RKO (cell line): ENCODE results near the gene DIP2C.
"Not testable (repeated sequence)": the region's sequence is repeated elsewhere in the genome, so short reads cannot be mapped to it uniquely, and the experiment has no call there.

Source experiments
- DNase-seq: peaks from one replicate; pipeline ENCODE4 v3.0.0-alpha.2; 2016; ENCODE audit warnings: low spot score

DIP2C gene

DNA sequence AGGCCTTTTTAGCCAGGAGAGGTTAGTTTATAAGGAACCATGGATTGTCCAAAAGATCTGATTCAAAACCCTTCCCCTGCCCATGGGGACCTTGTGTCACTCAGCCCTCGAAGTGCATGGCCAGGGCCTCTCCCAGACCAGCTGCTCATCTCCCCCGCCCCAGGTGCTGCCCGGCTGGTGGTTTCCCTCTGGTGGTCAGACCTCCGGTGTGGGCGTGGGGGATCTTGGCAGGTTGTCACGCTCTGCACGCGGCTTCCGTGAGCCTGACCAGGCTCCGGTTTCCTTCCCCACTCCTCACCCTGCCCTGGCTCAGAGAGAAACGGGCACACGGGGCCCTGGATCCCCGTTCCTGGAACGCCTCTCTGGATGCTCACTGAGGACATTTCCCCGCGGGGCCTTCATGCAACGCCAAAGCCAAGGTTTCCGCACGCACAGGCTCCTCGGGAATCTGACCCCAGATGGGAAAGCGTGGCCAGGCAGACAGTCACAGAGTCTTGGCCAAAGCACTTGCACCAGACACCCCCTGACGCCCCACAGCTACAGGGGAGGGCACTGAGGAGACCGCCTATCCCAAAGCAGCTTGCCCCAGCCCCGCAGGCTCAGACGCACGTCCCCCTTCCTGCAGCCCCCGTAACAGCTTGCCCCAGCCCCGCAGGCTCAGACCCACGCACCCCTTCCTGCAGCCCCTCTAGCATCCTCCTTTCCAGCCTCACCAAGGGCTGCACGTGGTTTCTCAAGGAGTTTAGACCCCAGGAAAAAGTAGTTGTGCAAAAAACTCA is 7.8 kb upstream of the DIP2C start:
- DNase-seq: no peak

DNA sequence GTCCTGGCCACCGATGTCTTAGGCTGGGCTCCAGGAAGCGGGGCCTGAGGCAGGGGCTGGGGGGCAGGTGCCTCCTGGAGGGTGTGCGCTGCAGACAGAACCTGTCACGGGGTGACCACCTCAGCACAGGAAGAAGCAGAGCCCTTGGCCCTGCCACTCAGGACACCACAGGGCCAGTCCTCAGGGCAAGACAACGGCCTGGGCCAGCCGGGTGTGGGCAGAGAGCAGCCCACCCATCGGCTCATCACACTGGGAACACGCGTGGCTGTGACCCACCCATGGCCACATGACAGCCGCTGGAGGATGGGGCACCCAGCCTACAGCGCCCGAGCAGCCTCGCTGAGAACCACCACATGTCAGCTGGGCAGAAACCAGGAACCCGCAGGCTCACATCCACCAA is 5.9 kb upstream of the DIP2C start:
- no peak for DNase-seq

DNA sequence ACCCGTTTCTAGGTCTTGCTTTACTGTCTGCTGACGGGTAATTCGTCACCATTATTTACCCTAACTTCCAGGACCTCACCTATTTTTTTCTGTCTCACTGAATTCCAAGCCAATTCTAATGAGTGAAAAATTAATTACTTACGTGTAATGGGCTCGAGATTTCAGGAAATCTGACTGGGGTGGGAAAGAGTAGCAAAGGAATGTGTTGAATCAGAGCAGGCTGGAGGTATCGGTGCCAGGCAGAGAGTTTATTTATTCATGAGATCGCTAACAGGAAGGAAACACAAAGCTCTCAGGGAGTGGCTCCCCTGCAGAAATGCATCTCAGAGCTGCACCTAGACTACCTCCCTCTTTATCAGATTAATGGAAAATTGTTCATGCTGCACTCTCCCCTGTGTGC is 4.0 kb upstream of the DIP2C start:
- no peak for DNase-seq

DNA sequence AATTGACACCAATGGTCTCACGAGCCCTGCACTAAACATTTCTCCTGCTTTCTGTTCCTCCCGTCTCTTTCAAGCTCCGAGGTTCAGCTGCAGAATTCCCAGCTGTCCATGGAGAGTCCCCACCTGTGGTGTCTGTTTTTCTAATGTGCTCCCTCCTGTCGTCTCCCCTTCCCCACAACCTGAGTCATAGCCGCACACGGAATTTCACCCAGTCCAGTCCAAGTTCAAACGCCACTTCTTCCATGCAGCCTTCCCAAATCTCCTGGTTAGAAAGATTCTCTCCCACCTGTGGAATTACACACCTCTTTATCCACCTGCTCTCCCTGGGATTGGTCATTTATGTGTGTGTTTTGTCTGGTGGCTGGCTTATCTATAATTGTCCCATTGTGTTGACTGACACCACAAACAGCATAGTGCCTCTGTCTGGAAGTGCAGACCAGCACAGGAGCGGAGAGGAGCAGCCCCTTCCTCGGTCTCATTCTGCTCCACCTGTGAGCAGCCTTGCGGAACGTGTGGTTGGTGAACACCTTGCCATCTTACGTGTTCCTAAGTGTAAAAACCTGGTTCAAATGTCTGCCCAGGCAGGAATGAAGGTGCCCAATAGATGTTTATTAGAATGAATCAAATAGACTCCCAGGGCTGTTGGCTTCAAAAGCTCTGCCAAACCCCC is 3.3 kb upstream of the DIP2C start:
- no peak for DNase-seq

DNA sequence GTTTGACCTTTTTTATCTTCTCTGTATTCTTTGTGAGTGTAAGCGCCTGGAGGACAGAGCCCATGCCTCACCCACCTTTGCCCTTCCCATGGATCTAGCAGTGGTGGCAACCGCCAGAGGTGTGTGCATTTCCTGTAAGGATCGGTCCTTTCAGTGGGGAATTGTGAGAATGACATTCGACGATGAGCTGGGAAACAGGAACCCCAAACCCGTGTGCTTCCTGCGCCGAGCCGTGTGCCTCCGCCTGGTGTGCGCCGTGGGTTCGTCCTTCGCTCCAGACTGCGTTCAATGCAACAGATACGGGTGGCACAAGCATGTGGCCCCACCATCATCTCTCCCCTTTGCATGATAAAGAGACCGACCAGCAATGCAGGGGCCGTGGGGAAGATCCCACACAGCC is 1.7 kb upstream of the DIP2C start:
- no peak for DNase-seq

DNA sequence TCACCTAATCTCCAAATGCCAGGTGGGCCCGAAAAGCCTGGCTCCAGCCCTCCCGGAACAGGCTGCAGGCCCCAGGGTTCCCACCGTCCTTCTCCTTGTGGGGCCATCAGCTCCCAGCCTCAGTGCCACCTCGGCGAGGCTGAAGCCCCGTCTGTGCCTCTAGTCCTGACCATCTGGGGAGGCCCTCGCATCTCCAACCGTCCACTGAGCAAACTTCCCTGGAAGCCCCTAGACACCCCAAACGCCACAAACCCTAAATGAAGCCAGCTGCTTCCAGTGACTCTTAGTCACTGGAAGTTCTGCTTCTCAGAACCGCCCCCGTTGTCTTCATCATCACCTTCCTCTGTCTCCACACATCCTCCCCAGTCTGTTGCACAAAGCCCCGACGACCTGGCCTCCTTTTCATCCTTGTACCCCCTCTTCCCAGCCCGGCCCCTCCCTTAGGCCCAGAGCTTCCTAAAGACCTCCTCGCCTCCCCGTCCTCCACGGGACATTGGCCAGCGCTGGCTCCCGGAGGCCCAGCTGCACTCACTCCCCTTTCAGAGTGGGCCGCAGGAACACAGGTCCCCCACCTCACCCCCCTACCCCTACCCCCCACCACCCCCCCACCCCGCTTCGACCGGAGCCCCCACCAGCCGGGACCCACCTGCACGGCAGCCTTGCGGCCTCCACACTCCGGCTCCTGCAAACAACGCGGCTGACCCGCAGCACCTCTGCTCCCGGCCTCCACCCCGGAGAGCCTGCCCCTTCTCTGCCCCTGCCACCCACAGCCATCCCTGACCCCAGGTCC is 1.1 kb upstream of the DIP2C start:
- DNase-seq: no peak

DNA sequence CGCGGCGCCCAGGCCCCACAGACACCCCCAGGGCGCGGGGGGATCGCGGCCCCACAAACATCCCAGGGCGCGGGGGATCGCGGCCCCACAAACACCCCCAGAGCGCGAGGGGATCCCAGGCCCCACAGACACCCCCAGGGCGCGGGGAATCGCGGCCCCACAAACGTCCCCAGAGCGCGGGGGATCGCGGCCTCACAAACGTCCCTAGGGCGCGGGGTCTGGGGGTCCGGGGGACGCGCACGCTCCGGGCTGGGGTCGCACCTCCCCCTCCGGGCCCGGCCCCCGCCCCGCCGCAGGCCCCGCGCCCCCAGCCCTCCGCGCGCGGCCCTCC is 382 bp downstream of the DIP2C start:
- no peak for DNase-seq

DNA sequence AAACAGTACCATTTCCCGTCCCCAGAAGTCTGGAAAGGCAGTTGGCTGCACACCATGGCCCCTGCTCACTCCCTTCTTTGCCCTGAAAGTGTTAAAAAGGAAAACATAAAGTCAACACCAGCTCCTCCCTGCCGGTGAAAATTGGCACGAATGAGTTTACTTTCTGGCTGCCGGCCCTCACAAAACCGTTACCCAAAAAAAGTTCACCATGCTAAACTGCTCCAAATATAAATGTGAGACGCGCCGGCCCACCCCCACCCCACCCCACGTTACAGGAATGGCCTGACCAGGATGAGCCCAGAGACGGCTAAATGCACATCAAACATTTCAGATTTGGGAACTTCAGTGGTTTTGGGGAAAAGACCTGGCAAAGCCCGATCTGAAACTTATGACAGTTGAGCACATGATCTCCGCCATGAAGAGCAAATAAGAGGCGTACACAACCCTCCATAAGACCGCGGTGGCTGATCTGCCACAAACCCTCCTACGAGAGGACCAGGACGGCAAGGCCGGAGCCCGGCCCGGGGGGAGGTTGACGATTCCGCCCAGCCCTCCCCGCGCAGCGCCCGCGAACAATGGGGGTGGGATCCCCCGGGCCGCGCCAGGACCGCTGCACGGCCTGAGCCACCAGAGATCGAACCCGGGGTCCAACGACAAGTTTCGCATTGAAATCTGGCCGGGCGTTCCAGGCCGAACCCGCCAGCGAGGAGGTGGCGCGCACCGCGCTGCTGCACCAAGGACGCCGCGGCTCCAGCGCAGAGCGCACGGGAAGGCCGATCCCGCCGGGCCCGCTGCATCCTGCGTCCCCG is 952 bp downstream of the DIP2C start:
- peak; percentile 66 for DNase-seq

DNA sequence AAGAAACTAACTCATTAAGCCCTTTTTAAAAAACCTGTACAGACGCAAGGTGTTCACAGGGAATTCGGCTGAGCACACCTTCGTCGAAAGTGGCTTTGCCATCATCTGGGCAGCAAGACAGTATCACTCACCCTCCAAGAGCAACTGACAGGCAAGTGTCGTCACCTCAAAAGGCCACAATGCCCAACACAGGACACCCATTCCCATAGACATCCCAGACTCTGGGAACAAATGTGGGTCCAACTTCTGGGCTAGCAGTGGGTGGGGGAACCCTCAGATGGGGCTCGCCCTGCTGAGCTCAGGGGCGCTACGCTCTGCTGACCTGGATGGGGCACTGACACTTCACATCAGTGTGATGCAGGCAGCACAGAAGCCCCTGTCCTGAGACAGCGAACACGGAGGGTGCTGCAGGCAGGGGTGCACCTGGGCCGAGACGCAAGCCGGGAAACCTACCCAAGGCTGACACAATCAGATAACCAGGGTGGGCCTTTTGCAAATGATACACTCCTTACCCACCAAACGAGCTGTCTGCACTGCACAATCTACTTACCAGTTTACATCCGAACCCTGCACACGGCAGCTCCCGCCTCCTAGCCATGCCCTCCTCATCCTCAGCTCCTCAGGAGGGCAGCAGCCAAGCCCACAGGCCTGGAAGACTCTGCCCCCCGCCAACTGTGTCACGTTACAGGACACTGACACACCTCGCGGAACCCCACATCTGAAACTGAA is 1.7 kb downstream of the DIP2C start:
- no peak for DNase-seq

DNA sequence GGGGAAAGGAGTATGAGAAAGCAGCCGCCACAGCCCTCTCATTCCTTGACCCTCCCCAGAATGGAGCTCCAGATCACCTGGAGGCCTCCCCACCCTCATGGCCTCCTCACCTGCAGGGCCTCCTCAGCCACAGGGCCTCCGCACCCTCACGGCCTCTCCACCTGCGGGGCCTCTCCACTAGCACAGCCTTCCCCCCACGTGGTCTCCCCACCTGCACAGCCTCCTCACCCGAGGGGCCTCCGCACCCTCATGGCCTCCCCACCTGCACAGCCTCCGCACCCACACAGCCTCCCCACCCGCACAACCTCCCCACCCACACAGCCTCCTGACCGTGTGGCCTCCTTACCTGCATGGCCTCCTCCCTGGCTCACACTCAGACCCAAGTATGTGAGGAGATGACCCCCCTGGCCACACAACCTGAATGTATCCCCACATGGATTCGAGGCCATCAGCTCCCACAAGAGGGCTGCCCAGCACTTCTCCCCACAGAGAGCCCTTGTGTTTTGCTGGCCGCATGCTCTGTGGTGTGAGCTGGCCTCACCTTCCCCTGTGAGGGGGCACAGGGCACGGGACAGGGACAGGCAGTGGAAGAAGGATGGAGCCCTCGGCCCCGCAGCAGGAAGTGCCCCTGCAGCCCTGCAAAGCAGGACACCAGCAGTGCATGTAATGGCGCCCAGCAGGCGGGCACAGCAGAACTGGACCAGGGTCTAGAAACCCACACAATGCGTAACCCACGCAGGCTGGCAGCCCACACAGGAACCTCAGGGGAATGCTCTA is 3.1 kb downstream of the DIP2C start:
- no peak for DNase-seq

DNA sequence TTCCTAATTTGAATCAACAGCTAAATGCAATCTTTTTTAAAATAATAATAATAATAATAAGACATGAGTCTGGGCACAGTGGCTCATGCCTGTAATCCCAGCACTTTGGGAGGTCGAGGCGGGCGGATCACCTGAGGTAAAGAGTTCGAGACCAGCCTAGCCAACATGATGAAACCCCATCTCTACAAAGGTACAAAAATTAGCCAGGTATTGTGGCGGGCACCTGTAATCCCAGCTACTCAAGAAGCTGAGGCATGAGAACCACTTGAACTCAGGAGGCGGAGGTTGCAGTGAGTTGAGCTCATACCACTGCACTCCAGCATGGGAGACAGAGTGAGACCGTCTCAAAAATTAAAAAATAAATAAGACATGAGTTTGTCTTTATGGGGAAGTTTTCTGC is 3.9 kb downstream of the DIP2C start:
- no peak for DNase-seq

DNA sequence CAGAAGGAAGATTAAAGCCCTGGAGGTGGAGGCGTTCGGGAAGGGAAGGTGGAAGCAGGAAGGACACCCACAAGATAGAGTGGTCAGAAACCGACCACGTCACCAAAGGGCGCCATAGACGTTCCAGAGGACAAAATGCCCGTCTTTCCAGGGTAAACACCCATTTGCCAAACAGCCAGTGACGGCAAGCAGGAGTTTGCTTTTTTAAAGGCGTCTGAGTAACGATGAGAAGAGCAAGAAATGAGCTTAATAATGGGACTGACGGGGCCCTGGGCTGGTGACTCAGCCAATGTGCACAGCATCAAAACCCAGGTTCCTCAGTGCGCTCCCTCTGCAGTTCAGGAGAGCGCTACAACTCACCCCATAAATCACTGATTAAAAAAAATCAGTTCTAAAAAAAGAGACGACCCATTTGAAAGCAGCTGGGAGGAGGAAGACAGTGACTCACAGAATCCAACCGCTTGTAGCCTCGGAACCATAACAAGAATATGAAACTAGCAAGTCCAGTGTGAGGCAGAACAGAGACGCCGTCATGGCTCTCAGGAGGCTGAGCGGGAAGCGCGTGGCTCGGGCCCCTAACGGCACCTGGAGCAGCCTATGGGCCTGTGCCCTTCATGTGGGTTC is 5.9 kb downstream of the DIP2C start:
- DNase-seq: peak; percentile 100

DNA sequence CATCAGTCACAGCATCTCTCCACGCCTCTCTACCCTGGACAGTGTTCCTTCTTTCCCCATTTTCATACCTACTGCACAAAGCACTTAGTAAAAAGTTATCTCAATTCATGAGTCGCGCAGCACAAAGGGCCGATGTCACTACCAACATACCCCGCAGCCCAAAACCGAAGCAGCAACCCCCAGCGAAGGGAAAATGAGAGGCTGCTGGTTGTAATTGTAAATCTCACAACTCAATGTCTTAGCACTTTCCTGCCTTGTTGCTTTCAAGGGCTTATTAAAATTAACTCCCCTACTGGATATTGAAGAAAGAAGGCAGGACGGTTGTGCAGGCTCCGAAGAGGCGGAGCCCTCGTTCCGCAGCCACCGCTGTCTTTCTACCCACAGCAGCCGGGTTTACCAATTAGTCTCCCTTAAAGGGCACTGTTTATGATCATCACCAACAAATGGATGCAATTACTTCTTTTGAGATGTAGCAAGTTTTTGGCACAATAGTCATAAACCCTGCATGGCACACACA is 6.5 kb downstream of the DIP2C start:
- DNase-seq: no peak

DNA sequence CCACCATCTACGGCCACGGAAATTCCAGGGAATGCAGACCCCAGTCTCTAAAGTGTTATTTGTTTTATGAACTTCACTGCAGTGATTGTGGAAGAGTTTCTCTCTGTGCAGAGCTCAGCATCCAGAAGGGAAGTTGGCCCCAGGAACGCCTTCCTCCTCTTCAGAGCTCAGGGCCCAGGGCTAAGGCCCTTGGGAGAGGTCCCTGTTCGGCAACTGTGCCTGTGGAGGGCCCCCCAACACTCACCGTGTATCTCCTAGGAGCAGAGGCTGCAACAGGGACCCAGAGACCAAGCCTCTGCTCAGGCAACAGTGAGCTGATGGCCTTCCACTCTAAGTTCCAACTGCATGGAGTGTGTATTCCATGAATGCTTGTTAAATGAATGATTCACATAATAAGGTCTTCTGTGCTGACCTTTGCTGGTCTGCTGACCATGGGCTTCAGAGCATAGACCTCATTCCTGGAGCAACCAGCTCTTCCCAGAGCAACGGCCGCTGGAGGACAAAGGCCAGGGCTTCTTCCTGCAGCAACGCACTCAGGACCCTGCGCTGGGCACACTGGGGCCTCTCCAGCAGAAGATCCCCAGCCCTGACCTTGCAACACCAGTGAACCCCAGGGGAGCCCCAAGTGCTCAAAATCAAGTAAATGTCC is 7.7 kb downstream of the DIP2C start:
- no peak for DNase-seq

DNA sequence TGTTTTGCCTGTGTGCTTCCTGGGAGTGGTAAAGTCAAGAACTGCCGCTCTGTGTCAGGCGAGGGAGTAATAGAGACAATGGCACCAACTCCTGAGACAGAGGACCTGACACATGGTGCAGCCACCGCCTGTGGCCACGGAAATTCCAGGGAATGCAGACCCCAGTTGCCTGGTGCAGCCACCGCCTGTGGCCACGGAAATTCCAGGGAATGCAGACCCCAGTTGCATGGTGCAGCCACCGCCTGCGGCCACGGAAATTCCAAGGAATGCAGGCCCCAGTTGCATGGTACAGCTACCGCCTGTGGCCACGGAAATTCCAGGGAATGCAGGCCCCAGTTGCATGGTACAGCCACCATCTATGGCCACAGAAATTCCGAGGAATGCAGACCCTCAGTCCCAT is 8.7 kb downstream of the DIP2C start:
- no peak for DNase-seq

DNA sequence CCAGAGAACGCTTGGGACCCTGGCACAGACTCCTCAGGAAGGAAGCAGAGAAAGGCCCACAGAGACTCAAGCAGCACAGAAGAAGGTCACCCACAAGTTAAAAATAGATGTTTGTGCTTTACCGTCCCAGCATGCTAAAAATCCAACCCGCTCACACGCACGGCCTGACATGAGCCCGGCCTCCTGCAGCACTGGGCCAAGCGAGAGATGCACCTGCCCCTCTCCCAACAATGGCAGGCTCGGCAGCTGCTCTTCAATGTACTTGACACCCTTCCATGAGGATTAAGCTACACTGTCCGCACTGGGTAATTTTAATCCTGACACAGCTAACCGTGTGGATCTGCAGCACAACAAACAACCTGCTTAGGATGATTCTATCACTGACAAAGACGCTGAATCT is 9.3 kb downstream of the DIP2C start:
- DNase-seq: no peak

DNA sequence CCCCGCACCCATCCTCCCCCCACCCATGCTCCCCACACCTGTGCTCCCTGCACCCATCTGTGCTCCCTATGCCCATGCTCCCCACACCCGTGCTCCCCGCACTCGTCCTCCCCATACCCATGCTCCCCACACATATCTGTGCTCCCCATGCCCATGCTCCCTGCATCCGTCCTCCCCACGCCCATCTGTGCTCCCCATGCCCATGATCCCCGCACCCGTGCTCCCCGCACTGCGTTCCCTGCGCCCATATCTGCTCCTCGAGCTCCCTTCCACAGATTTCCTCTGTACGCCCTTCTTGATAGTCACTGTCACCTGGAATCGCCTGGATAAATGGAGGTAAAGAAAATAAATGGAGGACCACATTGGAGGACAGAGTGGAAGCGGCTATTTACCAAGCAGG is 9.9 kb downstream of the DIP2C start:
- DNase-seq: no peak

DNA sequence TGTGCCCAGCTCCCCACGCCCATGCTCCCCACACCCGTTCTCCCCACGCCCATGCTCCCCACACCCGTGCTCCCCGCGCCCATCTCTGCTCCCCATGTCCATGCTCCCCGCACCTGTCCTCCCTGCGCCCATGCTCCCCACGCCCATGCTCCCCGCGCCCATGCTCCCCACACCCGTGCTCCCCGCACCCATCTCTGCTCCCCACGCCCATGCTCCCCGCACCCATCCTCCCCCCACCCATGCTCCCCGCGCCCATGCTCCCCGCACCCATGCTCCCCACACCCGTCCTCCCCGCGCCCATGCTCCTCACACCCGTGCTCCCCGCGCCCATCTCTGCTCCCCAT is 10.8 kb downstream of the DIP2C start:
- DNase-seq: not testable (repeated sequence)

DNA sequence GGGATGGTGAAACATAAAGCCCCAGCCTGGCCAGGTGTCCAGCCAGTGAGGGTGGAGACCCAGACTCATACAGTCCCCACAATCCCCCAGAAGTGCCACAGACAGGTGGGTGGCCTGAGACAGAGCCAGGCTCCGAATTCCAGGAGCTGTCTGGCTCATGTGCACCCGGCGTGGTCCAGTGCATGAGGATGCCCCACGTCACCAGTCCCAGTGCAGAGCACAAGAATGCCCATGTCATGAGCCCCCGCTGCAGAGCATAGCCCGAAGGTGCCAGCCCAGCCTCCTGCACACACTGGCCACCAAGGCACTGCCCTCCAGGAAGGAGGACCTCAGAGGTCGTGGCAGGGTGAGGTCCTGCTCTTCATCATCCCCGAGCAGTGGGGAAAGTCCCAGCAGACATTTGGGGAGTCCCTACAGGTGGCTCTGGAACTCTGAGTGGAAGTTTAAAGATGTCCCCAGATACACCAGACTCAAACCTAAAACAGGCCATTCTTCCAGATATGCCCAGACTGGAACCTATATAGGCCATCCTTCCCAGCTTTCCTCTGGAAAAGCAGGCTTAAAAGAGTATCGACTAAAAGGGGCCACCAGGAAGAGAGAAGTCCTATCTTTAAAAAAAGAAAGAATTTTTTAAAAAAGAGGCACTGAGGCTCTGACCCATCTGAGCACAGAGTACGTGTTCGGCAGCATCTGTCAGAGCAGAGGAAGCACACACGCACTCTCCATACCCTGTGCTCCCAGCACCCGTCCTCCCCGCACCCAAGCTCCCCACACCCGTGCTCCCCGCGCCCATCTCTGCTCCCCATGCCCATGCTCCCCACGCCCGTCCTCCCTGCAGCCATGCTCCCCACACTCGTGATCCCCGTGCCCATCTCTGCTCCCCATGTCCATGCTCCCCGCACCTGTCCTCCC is 11.5 kb downstream of the DIP2C start:
- no peak for DNase-seq
